ENCODE data around the gene PTCSC3.

Gene PTCSC3

GRCh38 chr14:36198378-36198777 lies 21.9 kb upstream of the PTCSC3 start:
- Histone ChIP-seq H3K27ac (ENCODE audit: low read depth, low read length) (no peak overlapping the region), H3K4me3 (ENCODE audit: low read length) (no peak overlapping the region), H3F3A (ENCODE audit: control insufficient read depth, insufficient read depth) (no peaks in the 10 kb centered on the region), H3K27me3 (ENCODE audit: control insufficient read depth, low read length) (no peaks in the 10 kb centered on the region), H3K79me2 (ENCODE audit: control insufficient read depth, low read length) (no peaks in the 10 kb centered on the region), H3K4me2 (ENCODE audit: low read length) (no peak overlapping the region), H3K36me3 (ENCODE audit: control insufficient read depth, low read length) (no peaks in the 10 kb centered on the region), H4K20me1 (ENCODE audit: control insufficient read depth, insufficient read depth, low read depth, low read length) (no peaks in the 10 kb centered on the region), H3K9me3 (ENCODE audit: control insufficient read depth, insufficient read depth, low read length) (no peaks in the 10 kb centered on the region), H3K9me2 (replicated peaks; ENCODE audit: control insufficient read depth, low read length) (no peaks in the 10 kb centered on the region), H3K4me1 (ENCODE audit: control insufficient read depth, low read length) (no peaks in the 10 kb centered on the region)
- TF ChIP-seq CTCF (IDR thresholded peaks at IDR 0.05; ENCODE audit: low read depth, low read length, poor library complexity, severe bottlenecking) (no peak), EZH2phosphoT487 (IDR thresholded peaks at IDR 0.05; ENCODE audit: borderline replicate concordance, low read length) (no peak)

GRCh38 chr14:36194663-36195062 lies 18.1 kb upstream of the PTCSC3 start:
- Histone ChIP-seq H3K9me3 (ENCODE audit: control insufficient read depth, insufficient read depth, low read length) (no peaks in the 10 kb centered on the region), H3K4me3 (ENCODE audit: low read length) (no peak overlapping the region), H4K20me1 (ENCODE audit: control insufficient read depth, insufficient read depth, low read depth, low read length) (no peaks in the 10 kb centered on the region), H3K79me2 (ENCODE audit: control insufficient read depth, low read length) (no peaks in the 10 kb centered on the region), H3K4me2 (ENCODE audit: low read length) (no peak overlapping the region), H3K27ac (ENCODE audit: low read depth, low read length) (no peak overlapping the region), H3F3A (ENCODE audit: control insufficient read depth, insufficient read depth) (no peaks in the 10 kb centered on the region), H3K27me3 (ENCODE audit: control insufficient read depth, low read length) (no peaks in the 10 kb centered on the region), H3K36me3 (ENCODE audit: control insufficient read depth, low read length) (no peaks in the 10 kb centered on the region), H3K9me2 (replicated peaks; ENCODE audit: control insufficient read depth, low read length) (no peaks in the 10 kb centered on the region), H3K4me1 (ENCODE audit: control insufficient read depth, low read length) (no peaks in the 10 kb centered on the region)
- TF ChIP-seq CTCF (IDR thresholded peaks at IDR 0.05; ENCODE audit: low read depth, low read length, poor library complexity, severe bottlenecking): no peak
- TF ChIP-seq EZH2phosphoT487 (IDR thresholded peaks at IDR 0.05; ENCODE audit: borderline replicate concordance, low read length): no peak

- TF ChIP-seq EZH2phosphoT487 (IDR thresholded peaks at IDR 0.05; ENCODE audit: borderline replicate concordance, low read length) (no peak), CTCF (IDR thresholded peaks at IDR 0.05; ENCODE audit: low read depth, low read length, poor library complexity, severe bottlenecking) (no peak)
- H4K20me1 ChIP-seq (ENCODE audit: control insufficient read depth, insufficient read depth, low read depth, low read length): no peaks in the 10 kb centered on the region
- H3K9me2 ChIP-seq (replicated peaks; ENCODE audit: control insufficient read depth, low read length): no peaks in the 10 kb centered on the region
- H3K27me3 ChIP-seq (ENCODE audit: control insufficient read depth, low read length): no peaks in the 10 kb centered on the region
- H3K4me1 ChIP-seq (ENCODE audit: control insufficient read depth, low read length): no peaks in the 10 kb centered on the region
- no peaks in the 10 kb centered on the region for H3K79me2 ChIP-seq (ENCODE audit: control insufficient read depth, low read length)
- H3K27ac ChIP-seq (ENCODE audit: low read depth, low read length): no peak overlapping the region
- H3K9me3 ChIP-seq (ENCODE audit: control insufficient read depth, insufficient read depth, low read length): no peaks in the 10 kb centered on the region
- H3K4me2 ChIP-seq (ENCODE audit: low read length): no peak overlapping the region
- no peaks in the 10 kb centered on the region for H3K36me3 ChIP-seq (ENCODE audit: control insufficient read depth, low read length)
- no peaks in the 10 kb centered on the region for H3F3A ChIP-seq (ENCODE audit: control insufficient read depth, insufficient read depth)
- no peak overlapping the region for H3K4me3 ChIP-seq (ENCODE audit: low read length)
Observed at GRCh38 chr14:36192530-36192929, 16.0 kb upstream of the PTCSC3 start.

- no peaks in the 10 kb centered on the region for H3K27me3 ChIP-seq (ENCODE audit: control insufficient read depth, low read length)
- TF ChIP-seq EZH2phosphoT487 (IDR thresholded peaks at IDR 0.05; ENCODE audit: borderline replicate concordance, low read length) (no peak), CTCF (IDR thresholded peaks at IDR 0.05; ENCODE audit: low read depth, low read length, poor library complexity, severe bottlenecking) (no peak)
- no peaks in the 10 kb centered on the region for H3K4me1 ChIP-seq (ENCODE audit: control insufficient read depth, low read length)
- H3K9me3 ChIP-seq (ENCODE audit: control insufficient read depth, insufficient read depth, low read length): no peaks in the 10 kb centered on the region
- no peak overlapping the region for H3K4me3 ChIP-seq (ENCODE audit: low read length)
- no peaks in the 10 kb centered on the region for H3K36me3 ChIP-seq (ENCODE audit: control insufficient read depth, low read length)
- no peak overlapping the region for H3K4me2 ChIP-seq (ENCODE audit: low read length)
- H3F3A ChIP-seq (ENCODE audit: control insufficient read depth, insufficient read depth): no peaks in the 10 kb centered on the region
- H3K79me2 ChIP-seq (ENCODE audit: control insufficient read depth, low read length): no peaks in the 10 kb centered on the region
- no peaks in the 10 kb centered on the region; the same call in 1 of the 2 replicates for H3K9me2 ChIP-seq (replicated peaks; ENCODE audit: control insufficient read depth, low read length)
- H3K27ac ChIP-seq (ENCODE audit: low read depth, low read length): no peak overlapping the region
- H4K20me1 ChIP-seq (ENCODE audit: control insufficient read depth, insufficient read depth, low read depth, low read length): no peaks in the 10 kb centered on the region
Observed at GRCh38 chr14:36183402-36183801, 6.9 kb upstream of the PTCSC3 start.

All from DOHH2 (cell line).